PFSK-1 (cell line): Measurements from ENCODE around the gene HNRNPA1.
A peak's percentile ranks its signal among the peaks of the same experiment; 100 is the strongest.

Experiments
- FOXP2 ChIP-seq: optimal IDR thresholded peaks from 2 replicates; pipeline ENCODE3; 2011; ENCODE audit warnings: borderline replicate concordance, control low read depth, inconsistent platforms; ENCODE audit not compliant: insufficient read depth; ENCODE audit errors: extremely low read length, extremely low read depth
- POLR2AphosphoS5 ChIP-seq: IDR thresholded peaks from 2 replicates; pipeline ENCODE4 v1.6.1; 2012; ENCODE audit warnings: low read depth, mild to moderate bottlenecking, control low read depth, low read length, moderate library complexity
- SIN3A ChIP-seq: IDR thresholded peaks from 2 replicates; pipeline ENCODE4 v1.6.1; 2012; ENCODE audit warnings: mild to moderate bottlenecking, low read length, moderate library complexity, borderline replicate concordance; ENCODE audit not compliant: insufficient read depth
- TAF1 ChIP-seq: IDR thresholded peaks from 2 replicates; pipeline ENCODE4 v1.6.1; 2012; ENCODE audit warnings: low read length, control low read depth, borderline replicate concordance; ENCODE audit not compliant: insufficient read depth
- TF ChIP-seq, protein P1 (sequence below), 2 experiments: IDR thresholded peaks; 2 replicates each; pipeline versions ENCODE4 v1.6.1 to v1.8.0; 2011 to 2012; ENCODE audit warnings: low read depth in 2 of 2, low read length in 2 of 2, control low read depth in 1 of 2, inconsistent platforms in 1 of 2, mild to moderate bottlenecking in 1 of 2, moderate library complexity in 1 of 2; ENCODE audit not compliant: insufficient read depth in 1 of 2

HNRNPA1 gene

DNA sequence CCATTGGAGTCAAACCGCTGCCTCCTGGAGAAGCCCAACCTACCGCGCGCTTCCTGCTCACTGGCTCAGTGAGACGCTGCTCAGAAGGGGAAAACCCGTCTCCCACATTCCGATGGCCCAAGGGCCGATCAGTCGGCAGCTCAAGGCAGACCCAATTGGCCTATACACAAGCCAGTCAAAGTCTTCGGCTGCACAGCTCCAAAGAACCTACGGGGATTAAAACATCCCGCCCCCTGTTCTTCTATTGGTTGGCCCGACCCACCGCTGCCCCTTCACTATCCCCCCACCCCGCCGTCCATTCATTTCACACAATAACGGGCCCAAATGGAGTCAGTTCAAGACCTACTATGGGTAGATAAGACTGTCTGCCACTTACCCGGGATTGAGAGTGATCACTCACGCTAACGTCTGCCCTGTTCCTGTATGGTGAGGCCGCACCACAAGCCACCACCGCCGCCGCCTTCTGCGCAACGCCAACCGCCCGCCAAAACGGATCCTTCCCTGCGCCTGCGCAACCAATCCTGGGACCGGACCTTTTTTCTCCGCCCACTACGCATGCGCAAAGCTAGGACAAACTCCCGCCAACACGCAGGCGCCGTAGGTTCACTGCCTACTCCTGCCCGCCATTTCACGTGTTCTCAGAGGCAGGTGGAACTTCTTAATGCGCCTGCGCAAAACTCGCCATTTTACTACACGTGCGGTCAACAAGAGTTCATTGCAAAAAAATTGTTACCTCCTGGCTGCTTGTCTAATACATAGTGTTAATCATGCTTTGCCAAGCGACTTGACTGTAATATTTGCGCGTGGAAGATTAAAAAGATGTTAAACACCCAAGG, 676 bp upstream of the HNRNPA1 start, which contains the start of gene CBX5:
TSS of gene CBX5 (minus strand) at position 491 of the 836 bp plus-strand sequence. CDS start 22,472 bp downstream, outside the sequence.
- peak; percentile 95 for TF ChIP-seq TAF1
- no peak for TF ChIP-seq FOXP2
- peak; percentile 89 for TF ChIP-seq POLR2AphosphoS5
- peak; percentile 61; the same call in 1 of the 2 replicates for TF ChIP-seq SIN3A
- TF ChIP-seq, protein P1, sequence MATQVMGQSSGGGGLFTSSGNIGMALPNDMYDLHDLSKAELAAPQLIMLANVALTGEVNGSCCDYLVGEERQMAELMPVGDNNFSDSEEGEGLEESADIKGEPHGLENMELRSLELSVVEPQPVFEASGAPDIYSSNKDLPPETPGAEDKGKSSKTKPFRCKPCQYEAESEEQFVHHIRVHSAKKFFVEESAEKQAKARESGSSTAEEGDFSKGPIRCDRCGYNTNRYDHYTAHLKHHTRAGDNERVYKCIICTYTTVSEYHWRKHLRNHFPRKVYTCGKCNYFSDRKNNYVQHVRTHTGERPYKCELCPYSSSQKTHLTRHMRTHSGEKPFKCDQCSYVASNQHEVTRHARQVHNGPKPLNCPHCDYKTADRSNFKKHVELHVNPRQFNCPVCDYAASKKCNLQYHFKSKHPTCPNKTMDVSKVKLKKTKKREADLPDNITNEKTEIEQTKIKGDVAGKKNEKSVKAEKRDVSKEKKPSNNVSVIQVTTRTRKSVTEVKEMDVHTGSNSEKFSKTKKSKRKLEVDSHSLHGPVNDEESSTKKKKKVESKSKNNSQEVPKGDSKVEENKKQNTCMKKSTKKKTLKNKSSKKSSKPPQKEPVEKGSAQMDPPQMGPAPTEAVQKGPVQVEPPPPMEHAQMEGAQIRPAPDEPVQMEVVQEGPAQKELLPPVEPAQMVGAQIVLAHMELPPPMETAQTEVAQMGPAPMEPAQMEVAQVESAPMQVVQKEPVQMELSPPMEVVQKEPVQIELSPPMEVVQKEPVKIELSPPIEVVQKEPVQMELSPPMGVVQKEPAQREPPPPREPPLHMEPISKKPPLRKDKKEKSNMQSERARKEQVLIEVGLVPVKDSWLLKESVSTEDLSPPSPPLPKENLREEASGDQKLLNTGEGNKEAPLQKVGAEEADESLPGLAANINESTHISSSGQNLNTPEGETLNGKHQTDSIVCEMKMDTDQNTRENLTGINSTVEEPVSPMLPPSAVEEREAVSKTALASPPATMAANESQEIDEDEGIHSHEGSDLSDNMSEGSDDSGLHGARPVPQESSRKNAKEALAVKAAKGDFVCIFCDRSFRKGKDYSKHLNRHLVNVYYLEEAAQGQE (IDR thresholded peaks at IDR 0.05; ENCODE audit: insufficient read depth in 1 of 2, low read depth in 2 of 2, low read length in 2 of 2), result peak in 1 of 2 experiments; percentile 5; a peak in 1 of 4 replicates

DNA sequence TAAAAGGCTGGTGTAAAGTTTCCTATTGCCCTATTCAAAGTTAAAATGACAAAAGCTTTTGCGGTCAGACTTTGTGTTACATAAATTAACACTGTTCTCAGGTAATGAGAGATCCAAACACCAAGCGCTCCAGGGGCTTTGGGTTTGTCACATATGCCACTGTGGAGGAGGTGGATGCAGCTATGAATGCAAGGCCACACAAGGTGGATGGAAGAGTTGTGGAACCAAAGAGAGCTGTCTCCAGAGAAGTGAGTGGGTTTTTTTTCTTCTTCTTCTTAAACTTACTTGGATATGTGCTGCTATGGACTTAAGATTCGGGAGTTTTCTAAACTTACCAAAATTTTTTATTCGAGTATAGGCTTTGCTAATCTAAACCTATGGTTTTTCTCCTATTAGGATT, 1.2 kb downstream of the HNRNPA1 start:
- TF ChIP-seq TAF1, result 0 out of 2 replicates have a peak, but pooled peaks have one; percentile 14

DNA sequence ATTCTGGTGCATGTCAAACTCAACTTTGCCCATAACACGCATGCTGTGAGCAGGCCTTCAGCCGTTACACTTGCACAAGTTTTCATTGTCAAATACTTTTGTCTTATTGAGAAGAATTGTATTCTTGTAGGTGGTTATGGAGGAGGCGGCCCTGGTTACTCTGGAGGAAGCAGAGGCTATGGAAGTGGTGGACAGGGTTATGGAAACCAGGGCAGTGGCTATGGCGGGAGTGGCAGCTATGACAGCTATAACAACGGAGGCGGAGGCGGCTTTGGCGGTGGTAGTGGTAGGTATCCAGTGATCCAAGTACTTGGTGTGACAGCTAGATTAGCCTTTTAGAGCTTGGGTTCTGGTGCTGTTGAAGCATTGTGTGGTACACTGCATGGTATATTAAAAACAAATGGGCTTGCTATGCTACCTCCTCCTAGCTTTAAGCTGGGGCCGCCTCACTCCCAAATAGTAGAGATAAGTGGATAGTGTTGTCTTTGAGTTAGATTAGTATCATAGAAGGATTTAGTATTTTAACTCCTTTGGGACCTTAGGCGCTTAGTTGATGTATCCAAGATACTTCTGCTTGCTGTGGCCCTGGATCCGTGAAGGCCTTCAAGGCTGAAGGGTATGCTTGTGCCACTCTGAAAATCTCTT, 2.5 kb downstream of the HNRNPA1 start:
- TF ChIP-seq FOXP2, result no peak
- TF ChIP-seq TAF1, result no peak
- TF ChIP-seq, protein P1 (IDR thresholded peaks at IDR 0.05; ENCODE audit: insufficient read depth in 1 of 2, low read depth in 2 of 2, low read length in 2 of 2), result no peak
- TF ChIP-seq SIN3A, result no peak
- no peak; the same call in 1 of the 2 replicates for TF ChIP-seq POLR2AphosphoS5

DNA sequence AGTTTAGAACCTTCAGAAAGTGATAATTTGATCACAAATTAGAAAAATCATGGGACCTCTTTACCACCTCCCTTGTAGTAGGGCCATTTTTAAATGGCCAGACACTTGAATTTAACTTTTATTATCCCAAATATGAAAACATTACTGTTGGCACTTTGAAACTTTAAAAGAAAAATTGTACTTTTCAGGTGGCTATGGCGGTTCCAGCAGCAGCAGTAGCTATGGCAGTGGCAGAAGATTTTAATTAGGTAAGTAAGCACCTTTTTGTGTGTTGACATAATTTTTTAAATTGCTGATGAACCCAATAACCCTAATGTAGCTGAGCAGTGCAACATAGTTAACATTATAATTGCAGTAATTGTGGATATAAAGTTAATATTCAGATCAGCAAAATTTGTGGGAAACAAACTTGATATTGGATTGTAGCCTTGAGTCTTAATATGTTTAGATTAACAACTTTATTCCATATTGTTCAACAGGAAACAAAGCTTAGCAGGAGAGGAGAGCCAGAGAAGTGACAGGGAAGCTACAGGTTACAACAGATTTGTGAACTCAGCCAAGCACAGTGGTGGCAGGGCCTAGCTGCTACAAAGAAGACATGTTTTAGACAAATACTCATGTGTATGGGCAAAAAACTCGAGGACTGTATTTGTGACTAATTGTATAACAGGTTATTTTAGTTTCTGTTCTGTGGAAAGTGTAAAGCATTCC, 3.7 kb downstream of the HNRNPA1 start:
- TF ChIP-seq POLR2AphosphoS5, result 0 out of 2 replicates have a peak, but pooled peaks have one; percentile 2

DNA sequence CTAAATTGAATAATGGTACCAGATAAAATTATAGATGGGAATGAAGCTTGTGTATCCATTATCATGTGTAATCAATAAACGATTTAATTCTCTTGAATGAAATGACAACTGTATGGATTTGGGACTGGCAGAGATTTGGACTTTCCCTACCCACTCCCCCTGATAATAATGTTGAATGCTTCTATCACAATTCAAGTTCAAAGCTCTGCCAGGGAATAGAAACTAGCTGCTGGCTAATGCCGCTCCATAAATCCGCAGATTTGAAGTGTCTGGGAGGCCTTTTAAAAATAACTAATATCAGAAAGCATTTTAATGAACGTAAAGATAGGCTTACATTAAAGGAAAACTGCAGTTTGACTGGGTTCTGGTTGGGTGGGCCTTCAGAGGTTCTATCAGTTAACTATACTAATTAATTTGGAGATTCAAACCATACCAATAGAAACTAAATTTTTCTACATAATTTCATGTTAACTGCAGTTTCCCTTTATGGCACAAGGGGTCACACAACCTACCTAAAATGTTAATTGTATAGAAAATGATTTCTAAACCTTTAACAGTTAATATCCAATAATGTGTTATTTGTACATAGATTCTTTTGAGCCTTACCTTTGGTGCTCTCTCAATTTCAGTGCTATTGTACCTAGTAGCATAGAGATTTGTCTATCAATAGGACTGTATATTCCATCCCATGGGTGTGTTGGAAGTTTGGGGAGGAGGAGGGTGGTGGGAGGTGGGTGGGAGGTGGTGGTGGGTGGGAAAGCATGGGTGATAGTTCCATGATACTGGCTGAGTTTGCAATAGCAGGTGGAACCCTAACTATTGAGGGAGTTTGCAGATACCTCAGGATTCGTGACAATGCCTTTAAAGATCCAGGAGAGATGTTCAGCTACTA, 4.9 kb downstream of the HNRNPA1 start:
- TF ChIP-seq SIN3A, result no peak
- no peak for TF ChIP-seq TAF1
- no peak for TF ChIP-seq FOXP2

DNA sequence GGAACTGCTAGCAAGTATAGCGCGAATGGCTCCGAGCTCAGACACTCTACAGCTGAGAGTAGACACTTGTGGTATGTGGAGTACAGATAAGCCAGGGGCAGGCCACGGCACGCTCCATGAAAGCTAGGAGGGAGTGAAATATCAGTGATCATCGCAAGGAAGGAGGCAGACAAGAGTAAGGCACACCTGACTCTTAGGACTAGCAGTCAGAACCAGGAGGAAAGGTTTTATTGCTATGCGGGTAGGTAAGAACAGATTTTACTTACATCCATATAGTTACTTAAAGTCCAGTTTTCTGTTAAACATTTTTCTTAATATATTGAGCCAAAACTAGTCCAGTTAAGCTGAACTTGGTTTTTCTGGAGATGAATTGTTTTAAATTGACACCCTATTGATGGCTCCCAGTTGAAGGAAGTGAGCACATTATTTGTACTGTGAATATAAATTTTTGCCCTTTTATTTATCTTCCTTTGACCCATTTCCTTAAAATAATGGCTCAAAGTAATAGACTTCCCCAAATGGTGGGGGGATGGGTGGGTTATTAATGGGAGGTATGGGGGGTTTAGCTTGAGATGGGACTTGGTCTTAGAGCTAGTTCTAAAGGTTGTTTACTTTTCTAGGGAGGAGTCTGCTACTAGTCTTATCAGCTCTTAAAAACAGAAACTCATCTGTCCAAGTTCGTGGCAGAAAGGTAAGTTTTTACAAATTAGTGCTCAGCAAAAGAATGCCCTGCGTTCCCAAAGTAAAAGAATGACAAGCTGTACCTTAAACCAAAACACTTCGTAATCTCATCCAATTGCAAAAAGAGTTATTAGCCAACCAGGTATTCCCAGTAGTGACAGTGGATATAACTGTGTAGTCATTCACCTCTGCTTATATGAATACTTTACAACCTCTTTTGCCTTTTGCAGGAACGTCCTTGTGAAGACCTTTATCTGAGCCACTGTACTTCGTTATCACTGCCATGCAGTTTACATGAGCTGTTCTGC, 5.8 kb downstream of the HNRNPA1 start:
- TF ChIP-seq FOXP2 (no peak), TAF1 (no peak), POLR2AphosphoS5 (peak; percentile 69), SIN3A (no peak)
- TF ChIP-seq, protein P1 (IDR thresholded peaks at IDR 0.05; ENCODE audit: insufficient read depth in 1 of 2, low read depth in 2 of 2, low read length in 2 of 2), result no peak
